H9 (cell line): Measurements from ENCODE around the gene KCTD5. TPM values are rescaled to one million over a fixed set of nuclear protein-coding genes. Genes with fewer than 3 reads are reported as not detected.
"Not testable (repeated sequence)": the region's sequence is repeated elsewhere in the genome, so short reads cannot be mapped to it uniquely, and the experiment has no call there.

Experiments used
- DNase-seq: peaks from one replicate; pipeline ENCODE4 v3.0.0-alpha.2; 2017
- H2AFZ ChIP-seq: one replicate; pipeline ENCODE4 v1.6.1; 2013; ENCODE audit warnings: mild to moderate bottlenecking, low read length, control low read depth, moderate library complexity
- H2AK5ac ChIP-seq: 2 replicates; pipeline ENCODE4 v1.6.1; 2013; ENCODE audit warnings: low read length, control low read depth, mixed read lengths; ENCODE audit not compliant: insufficient read length
- H2BK120ac ChIP-seq: one replicate; pipeline ENCODE4 v1.6.1; 2013; ENCODE audit warnings: low read depth, mild to moderate bottlenecking, low read length, control low read depth, inconsistent platforms; ENCODE audit not compliant: poor library complexity, severe bottlenecking
- H2BK12ac ChIP-seq: 2 replicates; pipeline ENCODE4 v1.6.1; 2013; ENCODE audit warnings: low read length, control low read depth, mixed read lengths, low read depth; ENCODE audit not compliant: insufficient read length
- H2BK15ac ChIP-seq: 2 replicates; pipeline ENCODE4 v1.6.1; 2013; ENCODE audit warnings: low read depth, low read length, control low read depth
- H2BK20ac ChIP-seq: one replicate; pipeline ENCODE4 v1.6.1; 2013; ENCODE audit warnings: low read depth, mild to moderate bottlenecking, low read length, control low read depth, inconsistent platforms; ENCODE audit not compliant: poor library complexity, severe bottlenecking
- H2BK5ac ChIP-seq: 2 replicates; pipeline ENCODE4 v1.6.1; 2013; ENCODE audit warnings: low read length, control low read depth, mixed read lengths; ENCODE audit not compliant: insufficient read length
- H3K14ac ChIP-seq: 2 replicates; pipeline ENCODE4 v1.6.1; 2013; ENCODE audit warnings: low read length, control low read depth; ENCODE audit not compliant: insufficient read depth
- H3K18ac ChIP-seq: 2 replicates; pipeline ENCODE4 v1.6.1; 2013; ENCODE audit warnings: low read depth, mild to moderate bottlenecking, mixed read lengths, low read length, control low read depth; ENCODE audit not compliant: insufficient read length
- H3K23ac ChIP-seq: 2 replicates; pipeline ENCODE4 v1.6.1; 2013; ENCODE audit warnings: low read length, control low read depth, mixed read lengths, low read depth; ENCODE audit not compliant: insufficient read length
- H3K23me2 ChIP-seq: 2 replicates; pipeline ENCODE4 v1.6.1; 2013; ENCODE audit warnings: low read depth, mild to moderate bottlenecking, mixed read lengths, low read length, control low read depth; ENCODE audit not compliant: insufficient read length, poor library complexity, severe bottlenecking
- H3K27ac ChIP-seq: 2 replicates; pipeline ENCODE4 v1.5.1; 2013; ENCODE audit warnings: low read length, control low read depth, mixed read lengths, low read depth; ENCODE audit not compliant: insufficient read length
- H3K27me3 ChIP-seq: 2 replicates; pipeline ENCODE4 v1.6.1; 2013; ENCODE audit warnings: low read length, control low read depth, inconsistent platforms; ENCODE audit not compliant: insufficient read depth
- H3K4ac ChIP-seq: 2 replicates; pipeline ENCODE4 v1.6.1; 2013; ENCODE audit warnings: low read depth, mild to moderate bottlenecking, control low read depth, inconsistent platforms, low read length, moderate library complexity
- H3K4me1 ChIP-seq: 2 replicates; pipeline ENCODE4 v1.6.1; 2013; ENCODE audit warnings: low read length, control low read depth, inconsistent platforms; ENCODE audit not compliant: insufficient read depth
- H3K4me2 ChIP-seq: 2 replicates; pipeline ENCODE4 v1.6.1; 2013; ENCODE audit warnings: low read length, control low read depth, mixed read lengths; ENCODE audit not compliant: insufficient read length, insufficient read depth
- H3K56ac ChIP-seq: 2 replicates; pipeline ENCODE4 v1.6.1; 2013; ENCODE audit warnings: low read depth, mild to moderate bottlenecking, mixed read lengths, low read length, control low read depth; ENCODE audit not compliant: insufficient read length
- H3K79me1 ChIP-seq: 2 replicates; pipeline ENCODE4 v1.6.1; 2013; ENCODE audit warnings: low read depth, mild to moderate bottlenecking, moderate library complexity, low read length, control low read depth, inconsistent platforms; ENCODE audit not compliant: insufficient read depth, poor library complexity, severe bottlenecking
- H3K79me2 ChIP-seq: 2 replicates; pipeline ENCODE4 v1.6.1; 2013; ENCODE audit warnings: low read length, control low read depth, inconsistent platforms; ENCODE audit not compliant: insufficient read depth
- H3K9ac ChIP-seq: 2 replicates; pipeline ENCODE4 v1.6.1; 2013; ENCODE audit warnings: low read length, control low read depth, mixed read lengths; ENCODE audit not compliant: insufficient read length; ENCODE audit errors: extremely low read depth
- H3K9me3 ChIP-seq: one replicate; pipeline ENCODE4 v1.6.1; 2013; ENCODE audit warnings: low read depth, low read length, inconsistent platforms; ENCODE audit not compliant: control insufficient read depth
- H3T11ph ChIP-seq: one replicate; pipeline ENCODE4 v1.6.1; 2013; ENCODE audit warnings: mild to moderate bottlenecking, low read length, control low read depth, inconsistent platforms
- H4K20me1 ChIP-seq: one replicate; pipeline ENCODE4 v1.6.1; 2013; ENCODE audit not compliant: control insufficient read depth, insufficient read length, insufficient read depth
- H4K5ac ChIP-seq: 2 replicates; pipeline ENCODE4 v1.6.1; 2013; ENCODE audit warnings: low read depth, mild to moderate bottlenecking, mixed read lengths, low read length, control low read depth; ENCODE audit not compliant: insufficient read length
- H4K8ac ChIP-seq: replicated peaks from 2 replicates; pipeline ENCODE4 v1.6.1; 2013; ENCODE audit warnings: low read length, control low read depth, mixed read lengths, low read depth; ENCODE audit not compliant: insufficient read length
- H4K91ac ChIP-seq: 2 replicates; pipeline ENCODE4 v1.6.1; 2013; ENCODE audit warnings: low read depth, mild to moderate bottlenecking, moderate library complexity, mixed read lengths, low read length, control low read depth; ENCODE audit not compliant: insufficient read length
- H3K27ac Mint-ChIP-seq, 3 experiments: 2 replicates in 2 of 3; 3 replicates in 1 of 3; pipeline ENCODE4 v1.8.0; 2020 to 2021; ENCODE audit warnings: mixed read lengths in 3 of 3, mild to moderate bottlenecking in 1 of 3, moderate library complexity in 1 of 3
- H3K27me3 Mint-ChIP-seq: 2 replicates; pipeline ENCODE4 v1.8.0; 2021; ENCODE audit warnings: low read depth, mild to moderate bottlenecking, moderate library complexity, mixed read lengths
- H3K36me3 Mint-ChIP-seq, 3 experiments: 2 replicates in 2 of 3; 3 replicates in 1 of 3; pipeline ENCODE4 v1.8.0; 2020 to 2021; ENCODE audit warnings: low read depth in 3 of 3, mixed read lengths in 3 of 3; ENCODE audit not compliant: insufficient read depth in 1 of 3
- H3K4me1 Mint-ChIP-seq, 2 experiments: 2 replicates each; pipeline ENCODE4 v1.8.0; 2020; ENCODE audit warnings: mixed read lengths in 2 of 2
- H3K4me3 Mint-ChIP-seq, 2 experiments: 2 replicates in 1 of 2; 3 replicates in 1 of 2; pipeline ENCODE4 v1.8.0; 2020 to 2021; ENCODE audit warnings: mild to moderate bottlenecking in 2 of 2, mixed read lengths in 2 of 2, moderate library complexity in 1 of 2
- H3K9me3 Mint-ChIP-seq, 2 experiments: 2 replicates in 1 of 2; 3 replicates in 1 of 2; pipeline ENCODE4 v1.8.0; 2020; ENCODE audit warnings: mild to moderate bottlenecking in 2 of 2, mixed read lengths in 2 of 2, moderate library complexity in 1 of 2
- WGBS: extraction: QIAGEN DNeasy Blood & Tissue Kit; methylation state at CpG from one replicate; pipeline ENCODE4 v1.1.7; 2013; ENCODE audit warnings: missing lambda C conversion rate, low lambda C conversion rate, mixed read lengths; ENCODE audit not compliant: insufficient read length; ENCODE audit errors: extremely low coverage; 5-methylcytosine and 5-hydroxymethylcytosine counted together
- total RNA-seq: library from RNA; stranded (reverse); gene quantifications from 2 replicates; pipeline ENCODE4 v1.2.1, GENCODE V29; 2021
- TF ChIP-seq, protein P1 (sequence below): fragments of 200-600 bp; sonication (generic); conservative IDR thresholded peaks from 3 replicates; pipeline ENCODE4 v1.8.0; 2021; ENCODE audit warnings: antibody characterized with exemption, mild to moderate bottlenecking

The KCTD5 gene
- total RNA-seq, 1 experiment from 2014 or later: 39.9 TPM

DNA sequence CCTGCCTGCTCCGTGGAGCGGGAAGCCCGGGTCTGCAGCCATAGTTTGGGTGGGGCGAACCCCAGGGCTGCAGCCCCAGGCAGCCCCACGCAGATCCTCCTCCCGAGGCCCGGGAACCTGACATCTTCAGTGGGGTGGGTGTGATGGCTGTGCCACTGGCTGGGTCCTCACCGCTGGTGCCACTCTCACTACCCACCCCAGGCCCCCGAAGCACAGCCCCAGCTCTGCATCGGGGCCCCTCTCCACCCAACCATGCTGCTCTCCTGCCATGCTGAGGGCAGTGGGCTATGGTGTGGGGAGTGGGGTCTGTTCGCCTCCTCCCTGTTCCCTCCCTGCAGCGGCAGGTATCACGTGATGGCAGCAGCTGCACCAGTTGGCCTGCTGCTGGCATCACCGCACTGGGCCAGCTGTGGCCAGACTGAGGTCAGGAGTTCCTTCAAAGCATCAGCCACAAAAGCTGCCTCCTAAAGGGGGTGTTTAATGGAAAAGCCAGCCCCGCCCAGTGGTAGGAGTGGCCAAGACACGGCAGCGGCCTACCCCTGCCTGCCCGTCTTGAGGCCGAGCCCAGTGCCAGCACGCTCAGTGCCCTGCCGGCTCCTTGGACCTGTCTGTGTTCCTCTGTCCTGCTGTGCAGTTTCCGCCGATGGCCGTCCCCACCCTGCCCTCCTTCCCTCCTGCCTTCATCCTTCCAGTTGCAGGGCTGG, 10.8 kb downstream of the KCTD5 start:
- Histone ChIP-seq H3K14ac (no peak overlapping the region; the same call in 1 of the 2 replicates), H3T11ph (no peak overlapping the region), H3K23me2 (no peaks in the 10 kb centered on the region), H2BK12ac (no peak overlapping the region), H4K5ac (no peak overlapping the region), H3K27ac (no peak overlapping the region), H3K23ac (no peak overlapping the region), H2BK120ac (no peak overlapping the region), H2AFZ (no peak overlapping the region), H3K4ac (no peak overlapping the region), H3K9me3 (no peaks in the 10 kb centered on the region), H4K8ac (no peak overlapping the region), H3K9ac (no peak overlapping the region), H2AK5ac (no peak overlapping the region), H4K20me1 (no peaks in the 10 kb centered on the region), H4K91ac (no peak overlapping the region), H3K79me2 (no peaks in the 10 kb centered on the region; the same call in 1 of the 2 replicates), H3K79me1 (peaks cover 5% of the 10 kb centered on the region), H2BK15ac (no peak overlapping the region), H3K18ac (no peak overlapping the region), H3K4me2 (no peak overlapping the region), H2BK5ac (no peak overlapping the region), H2BK20ac (no peak overlapping the region), H3K4me1 (no peaks in the 10 kb centered on the region), H3K27me3 (no peaks in the 10 kb centered on the region), H3K56ac (no peak overlapping the region)
- Mint-ChIP-seq H3K27ac (peak overlapping the region; percentile 22 to 89 (median 81); a peak in 4 of 7 replicates), H3K9me3 (no peaks in the 10 kb centered on the region), H3K4me3 (no peak overlapping the region), H3K27me3 (no peaks in the 10 kb centered on the region), H3K4me1 (peaks cover 0 to 6% of the 10 kb centered on the region in 2 experiments; a peak in 2 of 4 replicates), H3K36me3 (peaks cover 6 to 14% (median 10%) of the 10 kb centered on the region in 3 experiments; a peak in 6 of 7 replicates)
- TF ChIP-seq, protein P1, sequence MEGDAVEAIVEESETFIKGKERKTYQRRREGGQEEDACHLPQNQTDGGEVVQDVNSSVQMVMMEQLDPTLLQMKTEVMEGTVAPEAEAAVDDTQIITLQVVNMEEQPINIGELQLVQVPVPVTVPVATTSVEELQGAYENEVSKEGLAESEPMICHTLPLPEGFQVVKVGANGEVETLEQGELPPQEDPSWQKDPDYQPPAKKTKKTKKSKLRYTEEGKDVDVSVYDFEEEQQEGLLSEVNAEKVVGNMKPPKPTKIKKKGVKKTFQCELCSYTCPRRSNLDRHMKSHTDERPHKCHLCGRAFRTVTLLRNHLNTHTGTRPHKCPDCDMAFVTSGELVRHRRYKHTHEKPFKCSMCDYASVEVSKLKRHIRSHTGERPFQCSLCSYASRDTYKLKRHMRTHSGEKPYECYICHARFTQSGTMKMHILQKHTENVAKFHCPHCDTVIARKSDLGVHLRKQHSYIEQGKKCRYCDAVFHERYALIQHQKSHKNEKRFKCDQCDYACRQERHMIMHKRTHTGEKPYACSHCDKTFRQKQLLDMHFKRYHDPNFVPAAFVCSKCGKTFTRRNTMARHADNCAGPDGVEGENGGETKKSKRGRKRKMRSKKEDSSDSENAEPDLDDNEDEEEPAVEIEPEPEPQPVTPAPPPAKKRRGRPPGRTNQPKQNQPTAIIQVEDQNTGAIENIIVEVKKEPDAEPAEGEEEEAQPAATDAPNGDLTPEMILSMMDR: no peak
- DNase-seq: peak; percentile 71
- no CpG with 5 or more reads among the region's 24 CpGs for WGBS

DNA sequence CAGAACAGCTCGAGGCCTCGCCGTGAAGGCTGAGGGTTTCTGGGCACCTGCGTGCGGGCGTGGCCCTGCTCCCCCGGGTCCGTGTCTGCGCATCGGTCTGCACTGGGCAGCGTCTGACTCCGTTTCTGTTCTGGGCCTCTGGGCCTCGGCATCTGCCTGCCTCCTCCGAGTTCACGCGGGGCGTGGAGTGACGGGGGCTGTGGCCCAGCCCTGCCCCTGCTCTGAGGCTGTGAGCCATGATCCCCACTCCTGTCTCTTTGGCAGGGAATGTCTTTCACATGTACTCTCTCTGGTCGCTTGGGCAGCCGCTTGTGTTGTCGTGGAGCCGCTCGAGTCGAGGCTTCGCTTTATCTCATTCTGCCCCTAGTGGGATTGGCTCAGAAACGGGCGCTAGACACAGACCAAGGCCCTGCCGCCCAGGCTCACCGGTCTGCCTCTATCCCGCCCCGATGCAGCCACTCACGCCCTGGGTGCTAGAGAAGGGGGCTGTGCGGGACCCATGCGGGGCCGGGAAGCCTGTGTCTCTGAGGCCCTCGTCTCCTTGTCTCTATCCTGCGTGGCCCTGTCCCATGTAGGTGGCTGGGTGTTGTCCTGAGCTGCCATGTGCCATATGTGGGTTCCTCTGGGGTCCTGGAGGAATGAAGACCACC, 14.4 kb downstream of the KCTD5 start:
- Mint-ChIP-seq H3K27ac (peak overlapping the region in 1 of 3 experiments; percentile 44; a peak in 1 of 7 replicates), H3K36me3 (peaks cover 7 to 22% (median 21%) of the 10 kb centered on the region in 3 experiments; a peak in 6 of 7 replicates)
- not testable (repeated sequence) for H2AFZ ChIP-seq, H4K5ac ChIP-seq, H3K9me3 Mint-ChIP-seq, H3K4me2 ChIP-seq, H3K79me1 ChIP-seq, H3K56ac ChIP-seq, H4K91ac ChIP-seq, H3K4me1 ChIP-seq, H4K20me1 ChIP-seq, H3K14ac ChIP-seq, DNase-seq, H3K79me2 ChIP-seq, H3T11ph ChIP-seq, H3K27me3 Mint-ChIP-seq, H2BK5ac ChIP-seq, H3K27me3 ChIP-seq, H2BK20ac ChIP-seq, H3K9ac ChIP-seq, H3K4me1 Mint-ChIP-seq, H3K18ac ChIP-seq, H3K4me3 Mint-ChIP-seq, H2BK120ac ChIP-seq, H3K4ac ChIP-seq, H2BK12ac ChIP-seq, H3K27ac ChIP-seq, H3K23me2 ChIP-seq, H4K8ac ChIP-seq, H3K9me3 ChIP-seq, H3K23ac ChIP-seq, H2AK5ac ChIP-seq, H2BK15ac ChIP-seq
- no CpG with 5 or more reads among the region's 37 CpGs for WGBS
